GM21381 (cell line): ENCODE results near the gene PACS2.

Experiments used
- ATAC-seq: cut with Tn5 transposase; IDR thresholded peaks from one replicate; pipeline ENCODE4 v1.9.1; 2021; ENCODE audit warnings: mild to moderate bottlenecking, moderate library complexity; ENCODE audit not compliant: unreplicated experiment

The PACS2 gene

GRCh38 chr14:105384041-105384557 lies 69.6 kb downstream of the PACS2 start:
- no peak for ATAC-seq

GRCh38 chr14:105384605-105385321 lies 70.2 kb downstream of the PACS2 start:
- ATAC-seq, result no peak

- no peak for ATAC-seq
Observed at GRCh38 chr14:105385322-105385637, 70.7 kb downstream of the PACS2 start.

- ATAC-seq, result no peak
Observed at GRCh38 chr14:105385698-105386365, 71.3 kb downstream of the PACS2 start.

- ATAC-seq, result no peak
Observed at GRCh38 chr14:105386581-105387529, 72.3 kb downstream of the PACS2 start.

GRCh38 chr14:105387530-105387922 lies 73.0 kb downstream of the PACS2 start:
- no peak for ATAC-seq

- no peak for ATAC-seq
Observed at GRCh38 chr14:105388110-105388951, 73.8 kb downstream of the PACS2 start.

GRCh38 chr14:105388976-105389375 lies 74.4 kb downstream of the PACS2 start:
- no peak for ATAC-seq

- no peak for ATAC-seq
Observed at GRCh38 chr14:105389534-105389933, 75.0 kb downstream of the PACS2 start.

- ATAC-seq, result no peak
Observed at GRCh38 chr14:105389976-105390848, 75.7 kb downstream of the PACS2 start.

GRCh38 chr14:105390849-105391500 lies 76.4 kb downstream of the PACS2 start:
- ATAC-seq, result no peak

GRCh38 chr14:105391541-105391940 lies 77.0 kb downstream of the PACS2 start:
- no peak for ATAC-seq

- ATAC-seq, result no peak
Observed at GRCh38 chr14:105392131-105393090, 77.9 kb downstream of the PACS2 start.

- ATAC-seq, result no peak
Observed at GRCh38 chr14:105393151-105393550, 78.6 kb downstream of the PACS2 start.

GRCh38 chr14:105394714-105395537 lies 80.4 kb downstream of the PACS2 start:
- no peak for ATAC-seq

- ATAC-seq, result no peak
Observed at GRCh38 chr14:105395538-105395854, 80.9 kb downstream of the PACS2 start.

GRCh38 chr14:105397350-105397931 lies 82.9 kb downstream of the PACS2 start:
- ATAC-seq, result no peak
